GM12864 (cell line): Measurements from ENCODE around the gene GABRR1.

Source experiments
- DNase-seq: peaks from one replicate; pipeline ENCODE4 v3.0.0-alpha.2; 2011; ENCODE audit warnings: low read depth
- H3K4me3 ChIP-seq: 2 replicates; pipeline ENCODE4 v1.5.1; 2011; ENCODE audit warnings: mild to moderate bottlenecking, low read depth, low read length, control low read depth
- TF ChIP-seq, protein P1 (sequence below): IDR thresholded peaks from 2 replicates; pipeline ENCODE4 v1.5.1; 2011; ENCODE audit warnings: low read depth, mild to moderate bottlenecking, moderate library complexity, low read length, control low read depth, inconsistent platforms; ENCODE audit errors: missing control alignments

The GABRR1 gene

DNA sequence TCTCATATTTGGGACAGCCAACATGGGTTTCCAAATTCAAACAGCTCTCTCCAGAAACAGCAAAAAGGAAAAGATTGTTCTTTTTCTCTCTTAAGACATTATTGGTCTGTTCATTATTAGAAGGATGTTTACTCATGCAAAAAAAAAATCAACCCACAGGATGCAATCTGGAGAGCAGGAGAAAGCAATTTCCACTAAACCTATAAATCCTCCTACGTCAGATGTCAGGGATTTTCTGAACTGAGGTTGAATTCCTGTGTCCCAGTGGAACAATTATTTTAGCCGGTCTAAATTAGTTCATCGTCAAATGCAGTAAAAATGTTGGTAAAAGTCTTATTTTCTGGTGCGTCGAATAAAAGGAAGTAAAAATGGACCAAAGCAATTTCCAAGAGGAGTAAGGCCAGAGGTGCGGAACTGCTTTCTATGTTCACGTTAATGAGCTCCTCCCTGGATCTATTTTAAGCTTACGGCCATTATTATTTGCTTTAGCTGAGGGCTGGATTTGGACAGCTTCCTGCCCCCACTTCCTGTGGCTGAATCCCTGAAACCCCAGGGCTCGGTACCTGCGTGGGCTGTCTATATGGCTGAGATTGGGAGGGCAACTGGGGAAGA is at the start of gene GABRR1:
Gene GABRR1, minus strand, starts transcription at position 60 of the 612 bp plus-strand sequence. Its CDS starts 36 bp downstream, at position 24.
- TF ChIP-seq, protein P1, sequence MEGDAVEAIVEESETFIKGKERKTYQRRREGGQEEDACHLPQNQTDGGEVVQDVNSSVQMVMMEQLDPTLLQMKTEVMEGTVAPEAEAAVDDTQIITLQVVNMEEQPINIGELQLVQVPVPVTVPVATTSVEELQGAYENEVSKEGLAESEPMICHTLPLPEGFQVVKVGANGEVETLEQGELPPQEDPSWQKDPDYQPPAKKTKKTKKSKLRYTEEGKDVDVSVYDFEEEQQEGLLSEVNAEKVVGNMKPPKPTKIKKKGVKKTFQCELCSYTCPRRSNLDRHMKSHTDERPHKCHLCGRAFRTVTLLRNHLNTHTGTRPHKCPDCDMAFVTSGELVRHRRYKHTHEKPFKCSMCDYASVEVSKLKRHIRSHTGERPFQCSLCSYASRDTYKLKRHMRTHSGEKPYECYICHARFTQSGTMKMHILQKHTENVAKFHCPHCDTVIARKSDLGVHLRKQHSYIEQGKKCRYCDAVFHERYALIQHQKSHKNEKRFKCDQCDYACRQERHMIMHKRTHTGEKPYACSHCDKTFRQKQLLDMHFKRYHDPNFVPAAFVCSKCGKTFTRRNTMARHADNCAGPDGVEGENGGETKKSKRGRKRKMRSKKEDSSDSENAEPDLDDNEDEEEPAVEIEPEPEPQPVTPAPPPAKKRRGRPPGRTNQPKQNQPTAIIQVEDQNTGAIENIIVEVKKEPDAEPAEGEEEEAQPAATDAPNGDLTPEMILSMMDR, result no peak
- no peak for DNase-seq
- no peak within 1 kb of the TSS for H3K4me3 ChIP-seq

DNA sequence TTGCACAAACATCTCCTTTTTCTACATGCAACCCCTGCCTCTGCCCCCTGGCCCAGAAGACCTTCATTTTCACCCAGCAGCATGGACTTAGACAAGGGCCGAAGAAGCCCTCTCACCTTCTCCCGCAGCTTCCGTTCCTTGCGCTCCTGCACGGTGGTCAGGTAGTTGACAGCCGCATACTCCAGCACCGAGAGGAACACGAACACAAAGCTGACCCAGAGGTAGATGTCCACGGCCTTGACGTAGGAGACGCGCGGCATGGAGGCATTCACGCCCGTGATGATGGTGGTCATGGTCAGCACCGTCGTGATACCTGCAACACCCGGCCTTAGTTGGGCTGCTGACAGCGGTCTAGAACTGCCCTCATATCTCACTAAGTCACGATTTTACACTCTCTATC is 47.1 kb upstream of the GABRR1 start:
- TF ChIP-seq, protein P1, result no peak

DNA sequence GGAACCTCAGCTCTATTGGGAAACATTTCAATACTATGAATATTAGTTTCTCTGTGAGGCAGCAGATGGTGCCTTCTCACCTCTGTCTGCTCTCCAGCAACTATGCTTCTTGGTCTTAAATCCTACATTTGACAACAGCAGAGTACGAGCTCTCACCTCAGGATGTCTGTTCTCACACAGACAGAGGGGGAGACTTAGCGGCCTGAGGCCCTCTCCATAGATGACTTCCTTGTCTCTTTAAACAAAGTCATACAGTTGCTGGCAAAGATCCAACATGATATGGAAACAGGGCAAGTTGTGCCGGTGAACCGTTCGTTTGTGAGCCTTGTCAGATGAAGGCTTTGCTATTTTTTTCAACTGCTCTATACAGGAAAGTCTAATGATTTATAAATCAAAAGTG is 43.7 kb upstream of the GABRR1 start:
- no peak for DNase-seq
- no peak overlapping the region for H3K4me3 ChIP-seq
- TF ChIP-seq, protein P1, result no peak

More for the DNA sequence above, 47.1 kb upstream of the GABRR1 start:
- no peak overlapping the region for H3K4me3 ChIP-seq
- no peak for DNase-seq

DNA sequence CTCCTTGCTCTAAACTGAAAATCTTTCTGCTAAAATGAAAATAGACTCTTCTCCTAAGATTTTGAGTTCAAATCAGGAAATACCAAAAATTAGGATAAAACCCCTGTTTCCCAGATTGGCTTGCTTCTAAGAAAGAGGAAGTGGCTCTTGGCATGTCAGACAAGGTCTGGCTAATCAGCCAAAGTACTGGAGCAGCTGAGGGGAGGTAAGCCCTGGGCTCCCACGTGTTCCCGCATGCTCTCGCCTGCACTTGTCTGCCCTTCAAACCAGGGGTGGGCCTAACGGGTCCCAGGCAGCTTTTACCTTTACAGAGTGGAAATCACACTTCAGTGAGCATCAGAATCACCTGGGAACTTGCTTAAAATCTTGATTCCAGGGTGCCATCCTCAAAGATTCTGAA is 43.2 kb upstream of the GABRR1 start:
- DNase-seq, result no peak
- TF ChIP-seq, protein P1, result no peak
- no peak overlapping the region for H3K4me3 ChIP-seq

DNA sequence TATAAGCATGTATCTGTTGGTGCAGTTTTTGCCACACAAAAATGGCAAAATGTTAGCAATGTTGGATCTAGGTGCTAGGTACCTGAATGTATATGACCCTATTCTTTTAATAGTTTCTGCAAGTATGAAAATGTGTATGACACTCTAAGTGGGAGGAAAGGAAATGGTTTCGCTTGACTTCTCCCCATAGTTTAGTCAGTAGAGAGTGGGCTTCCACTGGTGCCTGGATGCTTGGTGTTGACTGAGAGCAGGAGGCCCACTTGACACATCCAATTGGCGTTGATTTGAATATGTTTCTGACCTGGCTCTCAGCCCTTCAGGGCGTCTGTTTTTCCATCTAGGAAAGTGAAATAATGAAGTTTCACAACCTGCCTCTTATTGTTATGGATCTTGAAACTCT is 41.8 kb upstream of the GABRR1 start:
- no peak overlapping the region for H3K4me3 ChIP-seq
- no peak for DNase-seq
- TF ChIP-seq, protein P1, result no peak

DNA sequence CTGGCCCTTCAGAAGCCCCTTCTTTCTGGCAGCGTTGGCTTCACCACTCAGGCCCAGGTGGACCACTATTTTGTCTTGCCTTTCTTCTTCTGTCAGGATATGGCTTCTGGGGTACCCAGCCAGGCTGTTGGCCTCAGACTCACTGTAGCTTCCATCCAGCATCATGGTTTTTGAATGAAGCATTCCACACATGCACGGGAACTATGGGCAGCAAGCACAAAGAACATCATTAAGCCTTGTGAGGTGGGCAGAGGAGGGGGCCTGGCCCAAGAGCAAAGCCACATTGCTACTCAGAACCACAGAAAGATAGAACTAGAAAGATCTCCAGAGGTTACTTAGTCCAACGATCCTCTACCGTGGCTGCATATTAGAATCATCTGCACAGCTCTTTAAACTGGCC is 40.6 kb upstream of the GABRR1 start:
- DNase-seq, result no peak
- H3K4me3 ChIP-seq, result no peak overlapping the region
- TF ChIP-seq, protein P1, result no peak

DNA sequence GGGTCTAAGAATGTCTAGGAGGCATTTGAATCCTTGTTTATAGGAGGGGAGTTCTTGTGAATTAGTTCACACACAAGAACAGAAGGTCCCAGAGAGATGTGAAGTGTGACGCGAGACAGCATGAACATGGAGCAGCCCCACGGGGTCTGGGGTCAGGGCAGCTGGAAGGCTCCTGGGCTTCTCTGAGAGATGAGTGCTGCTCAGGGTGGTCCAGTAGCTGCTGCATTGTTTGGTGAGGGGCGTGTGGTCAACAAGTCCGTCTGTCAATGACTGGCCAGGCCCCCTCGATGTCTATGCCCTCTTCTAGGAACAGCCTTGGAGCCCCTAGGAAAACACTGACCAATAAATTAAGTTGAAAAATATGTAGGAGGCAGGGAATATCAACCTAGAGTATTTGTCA is 40.2 kb upstream of the GABRR1 start:
- TF ChIP-seq, protein P1, result no peak
- no peak overlapping the region for H3K4me3 ChIP-seq
- DNase-seq, result no peak
